ENCODE data around the gene CRYBB2.
"Not testable (repeated sequence)": the region's sequence is repeated elsewhere in the genome, so short reads cannot be mapped to it uniquely, and the experiment has no call there.

The CRYBB2 gene

GRCh38 chr22:25219211-25219689 is at the start of gene CRYBB2:
TSS of gene CRYBB2 (plus strand) at chr22:25219639. CDS start at chr22:25221430, 1,791 bp downstream.
- no peak for DNase-seq (ENCODE audit: low read depth)

- DNase-seq (ENCODE audit: low read depth): no peak
Measured at GRCh38 chr22:25170426-25170980, 48.9 kb upstream of the CRYBB2 start.

- peak; percentile 16 for DNase-seq (ENCODE audit: low read depth)
Measured at GRCh38 chr22:25172153-25172552, 47.3 kb upstream of the CRYBB2 start.

- no peak for DNase-seq (ENCODE audit: low read depth)
Measured at GRCh38 chr22:25174156-25174887, 45.1 kb upstream of the CRYBB2 start.

- no peak for DNase-seq (ENCODE audit: low read depth)
Measured at GRCh38 chr22:25174888-25175411, 44.5 kb upstream of the CRYBB2 start.

GRCh38 chr22:25176175-25176574 is 43.3 kb upstream of the CRYBB2 start:
- DNase-seq (ENCODE audit: low read depth): no peak

GRCh38 chr22:25176799-25177198 is 42.6 kb upstream of the CRYBB2 start:
- no peak for DNase-seq (ENCODE audit: low read depth)

- no peak for DNase-seq (ENCODE audit: low read depth)
Measured at GRCh38 chr22:25177226-25177625, 42.2 kb upstream of the CRYBB2 start.

- DNase-seq (ENCODE audit: low read depth): no peak
Measured at GRCh38 chr22:25177895-25178294, 41.5 kb upstream of the CRYBB2 start.

GRCh38 chr22:25178348-25178747 is 41.1 kb upstream of the CRYBB2 start:
- not testable (repeated sequence) for DNase-seq (ENCODE audit: low read depth)

GRCh38 chr22:25178869-25179631 is 40.4 kb upstream of the CRYBB2 start:
- DNase-seq (ENCODE audit: low read depth): not testable (repeated sequence)

GRCh38 chr22:25182131-25183110 is 37.0 kb upstream of the CRYBB2 start:
- no peak for DNase-seq (ENCODE audit: low read depth)

- DNase-seq (ENCODE audit: low read depth): no peak
Measured at GRCh38 chr22:25183949-25184619, 35.4 kb upstream of the CRYBB2 start.

GRCh38 chr22:25186140-25186539 is 33.3 kb upstream of the CRYBB2 start:
- DNase-seq (ENCODE audit: low read depth): no peak

GRCh38 chr22:25187469-25187868 is 32.0 kb upstream of the CRYBB2 start:
- no peak for DNase-seq (ENCODE audit: low read depth)

GRCh38 chr22:25192406-25192805 is 27.0 kb upstream of the CRYBB2 start:
- no peak for DNase-seq (ENCODE audit: low read depth)

GRCh38 chr22:25193130-25193529 is 26.3 kb upstream of the CRYBB2 start:
- no peak for DNase-seq (ENCODE audit: low read depth)

GRCh38 chr22:25193548-25193947 is 25.9 kb upstream of the CRYBB2 start:
- no peak for DNase-seq (ENCODE audit: low read depth)

GRCh38 chr22:25196326-25196725 is 23.1 kb upstream of the CRYBB2 start:
- DNase-seq (ENCODE audit: low read depth): no peak

GRCh38 chr22:25197340-25197739 is 22.1 kb upstream of the CRYBB2 start:
- DNase-seq (ENCODE audit: low read depth): no peak
